ENCODE data around the gene PDE1A. TPM values are rescaled to one million over a fixed set of nuclear protein-coding genes. Genes with fewer than 3 reads are reported as not detected.

The PDE1A gene
- total RNA-seq, 1 experiment from 2014 or later, result not detected

DNA sequence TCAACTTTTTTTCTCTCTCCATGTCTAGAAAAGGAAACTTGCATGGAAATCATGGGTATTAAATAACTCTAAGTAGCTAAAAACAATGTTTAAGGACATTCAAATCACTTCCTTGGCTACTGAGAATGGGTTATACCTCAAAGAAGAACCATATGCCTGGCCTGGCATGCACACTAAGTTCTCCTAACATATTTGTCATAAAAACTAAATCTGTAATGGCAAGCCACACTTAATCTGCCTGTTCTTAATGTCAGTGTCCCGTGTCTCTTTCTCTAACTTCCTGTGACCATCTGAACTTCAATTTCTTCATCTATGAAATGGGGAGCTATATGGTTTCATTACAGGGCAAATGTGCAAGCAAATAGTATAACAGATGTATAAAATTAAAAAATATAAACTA is 11.1 kb downstream of the PDE1A start:
- no peaks in the 10 kb centered on the region for H3K9me3 Mint-ChIP-seq (ENCODE audit: unreplicated experiment)
- DNase-seq, result no peak
- intact Hi-C loops (cut with micrococcal nuclease; ENCODE audit: unreplicated experiment), result no loop called here
- H3K4me1 Mint-ChIP-seq (ENCODE audit: low read depth, unreplicated experiment), result no peaks in the 10 kb centered on the region
- Histone ChIP-seq H3K4me1 (no peaks in the 10 kb centered on the region), H3K4me3 (ENCODE audit: low read depth, low read length) (no peak overlapping the region), H3K9me3 (no peaks in the 10 kb centered on the region), H3K36me3 (ENCODE audit: control insufficient read depth, insufficient read depth, low read length) (no peaks in the 10 kb centered on the region), H3K27me3 (replicated peaks; ENCODE audit: control insufficient read depth, insufficient read depth, low read length) (no peaks in the 10 kb centered on the region)
- no peak overlapping the region for H3K27ac Mint-ChIP-seq (ENCODE audit: unreplicated experiment)
- H3K4me3 Mint-ChIP-seq (ENCODE audit: unreplicated experiment), result no peak overlapping the region
- TF ChIP-seq, protein P1, sequence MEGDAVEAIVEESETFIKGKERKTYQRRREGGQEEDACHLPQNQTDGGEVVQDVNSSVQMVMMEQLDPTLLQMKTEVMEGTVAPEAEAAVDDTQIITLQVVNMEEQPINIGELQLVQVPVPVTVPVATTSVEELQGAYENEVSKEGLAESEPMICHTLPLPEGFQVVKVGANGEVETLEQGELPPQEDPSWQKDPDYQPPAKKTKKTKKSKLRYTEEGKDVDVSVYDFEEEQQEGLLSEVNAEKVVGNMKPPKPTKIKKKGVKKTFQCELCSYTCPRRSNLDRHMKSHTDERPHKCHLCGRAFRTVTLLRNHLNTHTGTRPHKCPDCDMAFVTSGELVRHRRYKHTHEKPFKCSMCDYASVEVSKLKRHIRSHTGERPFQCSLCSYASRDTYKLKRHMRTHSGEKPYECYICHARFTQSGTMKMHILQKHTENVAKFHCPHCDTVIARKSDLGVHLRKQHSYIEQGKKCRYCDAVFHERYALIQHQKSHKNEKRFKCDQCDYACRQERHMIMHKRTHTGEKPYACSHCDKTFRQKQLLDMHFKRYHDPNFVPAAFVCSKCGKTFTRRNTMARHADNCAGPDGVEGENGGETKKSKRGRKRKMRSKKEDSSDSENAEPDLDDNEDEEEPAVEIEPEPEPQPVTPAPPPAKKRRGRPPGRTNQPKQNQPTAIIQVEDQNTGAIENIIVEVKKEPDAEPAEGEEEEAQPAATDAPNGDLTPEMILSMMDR (IDR thresholded peaks at IDR 0.05; ENCODE audit: insufficient read depth in 1 of 2, low read depth in 1 of 2, low read length in 1 of 2, severe bottlenecking in 1 of 2, unreplicated experiment in 1 of 2), result no peak
- CTCF ChIA-PET, result no interaction called here
- BruUV-seq (replicated peaks), result no TSS peak
- peaks cover 2% of the 10 kb centered on the region for H3K27me3 Mint-ChIP-seq (ENCODE audit: insufficient read depth, unreplicated experiment)
- POLR2A ChIA-PET, result no interaction called here
- H3K36me3 Mint-ChIP-seq (ENCODE audit: insufficient read depth, unreplicated experiment), result no peaks in the 10 kb centered on the region

DNA sequence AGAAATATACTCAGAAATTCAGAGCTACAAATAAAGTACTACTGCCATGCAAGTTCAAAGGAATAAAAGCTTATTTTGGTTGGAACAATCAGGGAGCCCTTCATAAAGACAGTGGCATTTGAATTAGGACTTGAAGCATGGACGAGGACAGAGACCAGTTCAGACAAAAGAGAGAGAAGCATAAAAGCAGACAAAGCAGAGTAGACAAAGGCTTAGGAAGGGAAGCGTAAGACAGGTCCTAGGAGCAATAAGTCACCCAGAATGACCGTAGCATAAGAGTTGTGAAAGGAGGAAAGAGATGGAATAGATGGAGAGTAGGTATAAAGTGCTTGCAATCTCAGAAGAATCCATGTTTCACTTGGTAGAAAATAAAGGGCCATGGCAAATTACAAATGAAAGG is 14.0 kb downstream of the PDE1A start:
- DNase-seq, result no peak
- H3K9me3 Mint-ChIP-seq (ENCODE audit: unreplicated experiment), result no peaks in the 10 kb centered on the region
- TF ChIP-seq, protein P1 (IDR thresholded peaks at IDR 0.05; ENCODE audit: insufficient read depth in 1 of 2, low read depth in 1 of 2, low read length in 1 of 2, severe bottlenecking in 1 of 2, unreplicated experiment in 1 of 2), result no peak
- no peaks in the 10 kb centered on the region for H3K4me1 ChIP-seq
- no peaks in the 10 kb centered on the region for H3K36me3 ChIP-seq (ENCODE audit: control insufficient read depth, insufficient read depth, low read length)
- intact Hi-C loops (cut with micrococcal nuclease; ENCODE audit: unreplicated experiment), result no loop called here
- H3K4me3 Mint-ChIP-seq (ENCODE audit: unreplicated experiment), result no peak overlapping the region
- ChIA-PET CTCF (no interaction called here), POLR2A (no interaction called here)
- no peak overlapping the region for H3K4me3 ChIP-seq (ENCODE audit: low read depth, low read length)
- no peaks in the 10 kb centered on the region for H3K9me3 ChIP-seq
- peaks cover 5% of the 10 kb centered on the region for H3K27me3 Mint-ChIP-seq (ENCODE audit: insufficient read depth, unreplicated experiment)
- no peaks in the 10 kb centered on the region for H3K4me1 Mint-ChIP-seq (ENCODE audit: low read depth, unreplicated experiment)
- BruUV-seq (replicated peaks), result no TSS peak
- no peaks in the 10 kb centered on the region for H3K36me3 Mint-ChIP-seq (ENCODE audit: insufficient read depth, unreplicated experiment)
- H3K27me3 ChIP-seq (replicated peaks; ENCODE audit: control insufficient read depth, insufficient read depth, low read length), result no peaks in the 10 kb centered on the region
- H3K27ac Mint-ChIP-seq (ENCODE audit: unreplicated experiment), result no peak overlapping the region

DNA sequence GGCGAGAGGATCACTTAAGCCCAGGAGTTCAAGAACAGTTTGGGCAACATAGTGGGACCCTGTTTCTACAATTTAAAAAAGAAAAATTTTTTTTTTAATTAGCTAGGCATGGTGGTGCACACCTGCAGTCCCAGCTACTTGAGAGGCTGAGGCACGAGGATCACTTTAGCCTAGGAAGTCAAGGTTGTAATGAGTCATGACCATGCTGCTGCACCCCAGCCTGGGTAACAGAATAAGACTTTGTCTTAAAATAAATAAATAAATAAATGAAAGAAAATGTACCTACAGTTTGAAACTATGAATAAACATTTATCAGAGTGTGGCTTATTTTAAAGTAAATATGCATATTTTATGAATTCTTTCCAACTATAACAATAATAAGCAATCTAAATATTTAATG is 16.7 kb downstream of the PDE1A start:
- Histone ChIP-seq H3K27me3 (replicated peaks; ENCODE audit: control insufficient read depth, insufficient read depth, low read length) (no peaks in the 10 kb centered on the region), H3K4me3 (ENCODE audit: low read depth, low read length) (no peak overlapping the region), H3K36me3 (ENCODE audit: control insufficient read depth, insufficient read depth, low read length) (no peaks in the 10 kb centered on the region), H3K9me3 (no peaks in the 10 kb centered on the region), H3K4me1 (no peaks in the 10 kb centered on the region)
- ChIA-PET POLR2A (no interaction called here), CTCF (no interaction called here)
- H3K27ac Mint-ChIP-seq (ENCODE audit: unreplicated experiment), result no peak overlapping the region
- H3K9me3 Mint-ChIP-seq (ENCODE audit: unreplicated experiment), result no peaks in the 10 kb centered on the region
- no peaks in the 10 kb centered on the region for H3K4me1 Mint-ChIP-seq (ENCODE audit: low read depth, unreplicated experiment)
- intact Hi-C loops (cut with micrococcal nuclease; ENCODE audit: unreplicated experiment), result no loop called here
- H3K27me3 Mint-ChIP-seq (ENCODE audit: insufficient read depth, unreplicated experiment), result peaks cover 2% of the 10 kb centered on the region
- no peak for DNase-seq
- H3K4me3 Mint-ChIP-seq (ENCODE audit: unreplicated experiment), result no peak overlapping the region
- BruUV-seq (replicated peaks), result no TSS peak
- no peaks in the 10 kb centered on the region for H3K36me3 Mint-ChIP-seq (ENCODE audit: insufficient read depth, unreplicated experiment)
- TF ChIP-seq, protein P1 (IDR thresholded peaks at IDR 0.05; ENCODE audit: insufficient read depth in 1 of 2, low read depth in 1 of 2, low read length in 1 of 2, severe bottlenecking in 1 of 2, unreplicated experiment in 1 of 2), result no peak
